Erythroblast (primary cell): ENCODE measurements around the gene ACAD8.

Experiments
- GATA1 ChIP-seq: IDR thresholded peaks from 2 replicates; pipeline ENCODE4 v1.6.1; 2011; ENCODE audit warnings: low read depth, mild to moderate bottlenecking, control low read depth, low read length, moderate library complexity
- POLR2A ChIP-seq: IDR thresholded peaks from 2 replicates; pipeline ENCODE4 v1.6.1; 2011; ENCODE audit warnings: mild to moderate bottlenecking, low read length

DNA sequence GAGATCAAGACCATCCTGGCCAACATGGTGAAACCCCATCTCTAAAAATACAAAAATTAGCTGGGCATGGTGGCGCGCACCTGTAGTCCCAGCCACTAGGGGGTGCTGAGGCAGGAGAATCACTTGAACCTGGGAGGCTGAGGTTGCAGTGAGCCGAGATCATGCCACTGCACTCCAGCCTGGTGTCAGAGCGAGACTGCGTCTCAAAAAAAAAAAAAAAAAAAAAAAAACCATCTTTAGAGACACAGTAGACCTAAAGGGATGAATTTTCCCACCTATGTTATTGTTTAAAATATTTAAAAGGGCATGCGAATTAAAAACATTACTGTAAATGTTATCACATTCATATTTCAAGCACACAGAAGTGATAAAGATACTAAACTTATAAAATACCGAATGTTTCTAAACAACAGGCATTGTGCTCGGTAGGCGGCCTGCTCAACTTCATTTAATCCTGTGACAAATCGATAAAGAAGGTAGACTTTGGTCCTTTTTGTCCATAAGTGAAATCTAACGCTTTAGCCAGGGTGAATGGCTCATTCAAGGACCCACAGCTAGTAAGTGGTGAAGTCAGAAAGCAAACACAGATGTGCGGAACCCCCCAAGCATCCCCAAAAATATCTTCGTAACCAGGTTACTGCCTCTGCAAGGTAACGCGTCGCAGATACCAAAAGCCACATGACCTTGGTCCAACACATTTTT, 45.7 kb upstream of the ACAD8 start:
- TF ChIP-seq POLR2A (no peak), GATA1 (no peak)
